Mesothelial cell of epicardium (in vitro differentiated cells): Measurements from ENCODE around the gene TMEM204. TPM values are rescaled to one million over a fixed set of nuclear protein-coding genes. Genes with fewer than 3 reads are reported as not detected.

Experiments
- DNase-seq, 2 experiments: peaks; one replicate each; pipeline ENCODE4 v3.0.0; 2021; ENCODE audit warnings: low spot score in 2 of 2; ENCODE audit not compliant: unreplicated experiment in 2 of 2
- H3K27ac Mint-ChIP-seq: 2 replicates; pipeline ENCODE4 v1.8.0; 2021; ENCODE audit warnings: mixed read lengths
- H3K27me3 Mint-ChIP-seq: 2 replicates; pipeline ENCODE4 v1.8.0; 2021; ENCODE audit warnings: low read depth, mixed read lengths
- H3K36me3 Mint-ChIP-seq: 2 replicates; pipeline ENCODE4 v1.8.0; 2021; ENCODE audit warnings: mixed read lengths
- H3K4me1 Mint-ChIP-seq: 2 replicates; pipeline ENCODE4 v1.8.0; 2021; ENCODE audit warnings: mixed read lengths
- H3K4me3 Mint-ChIP-seq: 2 replicates; pipeline ENCODE4 v1.8.0; 2021; ENCODE audit warnings: mild to moderate bottlenecking, moderate library complexity, mixed read lengths
- H3K9me3 Mint-ChIP-seq: 2 replicates; pipeline ENCODE4 v1.8.0; 2021; ENCODE audit warnings: mixed read lengths
- total RNA-seq: library from RNA; stranded (reverse); gene quantifications from 3 replicates; pipeline ENCODE4 v1.2.1, GENCODE V29; 2021
- TF ChIP-seq, protein P1 (sequence below): fragments of 200-600 bp; sonication (generic); IDR thresholded peaks from one replicate; pipeline ENCODE4 v1.5.0; 2021; ENCODE audit warnings: antibody characterized with exemption; ENCODE audit not compliant: unreplicated experiment

Gene TMEM204
- 6.6 to 7.7 TPM (median 6.9 TPM) in 3 replicates for total RNA-seq

DNA sequence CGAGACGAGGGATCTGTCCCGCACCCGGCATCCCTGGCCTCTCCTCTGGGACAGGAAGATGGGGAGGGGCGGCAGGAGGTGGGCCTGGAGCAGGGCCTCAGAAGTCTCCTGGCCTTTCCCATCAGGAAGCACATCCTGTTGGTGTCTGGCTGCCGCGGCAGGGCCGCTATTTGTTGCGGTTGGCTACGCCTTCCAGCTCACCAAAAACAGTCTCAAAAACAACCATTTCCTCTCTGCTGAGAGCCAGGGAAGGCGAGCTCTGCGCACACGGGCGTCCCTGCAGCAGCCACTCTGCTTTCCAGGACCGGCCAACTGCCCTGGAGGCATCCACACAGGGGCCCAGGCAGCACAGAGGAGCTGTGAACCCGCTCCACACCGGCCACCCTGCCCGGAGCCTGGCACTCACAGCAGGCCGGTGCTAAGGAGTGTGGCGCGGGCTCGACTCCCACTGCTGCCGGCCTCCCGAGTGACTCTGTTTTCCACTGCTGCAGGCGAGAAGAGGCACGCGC is at the start of gene TMEM204:
TSS of gene TMEM204 (plus strand) at position 224 of the 509 bp plus-strand sequence. CDS start 610 bp downstream, outside the sequence.
- peaks cover 59% of the 10 kb centered on the region for H3K4me1 Mint-ChIP-seq
- no peaks in the 10 kb centered on the region for H3K36me3 Mint-ChIP-seq
- H3K27me3 Mint-ChIP-seq = no peaks in the 10 kb centered on the region
- H3K27ac Mint-ChIP-seq = peak within 1 kb of the TSS; percentile 96
- H3K4me3 Mint-ChIP-seq = peak within 1 kb of the TSS; percentile 67
- no peaks in the 10 kb centered on the region for H3K9me3 Mint-ChIP-seq
- TF ChIP-seq, protein P1, sequence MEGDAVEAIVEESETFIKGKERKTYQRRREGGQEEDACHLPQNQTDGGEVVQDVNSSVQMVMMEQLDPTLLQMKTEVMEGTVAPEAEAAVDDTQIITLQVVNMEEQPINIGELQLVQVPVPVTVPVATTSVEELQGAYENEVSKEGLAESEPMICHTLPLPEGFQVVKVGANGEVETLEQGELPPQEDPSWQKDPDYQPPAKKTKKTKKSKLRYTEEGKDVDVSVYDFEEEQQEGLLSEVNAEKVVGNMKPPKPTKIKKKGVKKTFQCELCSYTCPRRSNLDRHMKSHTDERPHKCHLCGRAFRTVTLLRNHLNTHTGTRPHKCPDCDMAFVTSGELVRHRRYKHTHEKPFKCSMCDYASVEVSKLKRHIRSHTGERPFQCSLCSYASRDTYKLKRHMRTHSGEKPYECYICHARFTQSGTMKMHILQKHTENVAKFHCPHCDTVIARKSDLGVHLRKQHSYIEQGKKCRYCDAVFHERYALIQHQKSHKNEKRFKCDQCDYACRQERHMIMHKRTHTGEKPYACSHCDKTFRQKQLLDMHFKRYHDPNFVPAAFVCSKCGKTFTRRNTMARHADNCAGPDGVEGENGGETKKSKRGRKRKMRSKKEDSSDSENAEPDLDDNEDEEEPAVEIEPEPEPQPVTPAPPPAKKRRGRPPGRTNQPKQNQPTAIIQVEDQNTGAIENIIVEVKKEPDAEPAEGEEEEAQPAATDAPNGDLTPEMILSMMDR = no peak
- DNase-seq = no peak

GRCh38 chr16:1485847-1486496 is 47.5 kb upstream of the TMEM204 start:
- TF ChIP-seq, protein P1 = no peak
- Mint-ChIP-seq H3K9me3 (no peaks in the 10 kb centered on the region), H3K4me3 (no peak overlapping the region), H3K4me1 (no peaks in the 10 kb centered on the region), H3K36me3 (no peaks in the 10 kb centered on the region), H3K27ac (no peak overlapping the region), H3K27me3 (peaks cover 13% of the 10 kb centered on the region)
- DNase-seq = no peak

DNA sequence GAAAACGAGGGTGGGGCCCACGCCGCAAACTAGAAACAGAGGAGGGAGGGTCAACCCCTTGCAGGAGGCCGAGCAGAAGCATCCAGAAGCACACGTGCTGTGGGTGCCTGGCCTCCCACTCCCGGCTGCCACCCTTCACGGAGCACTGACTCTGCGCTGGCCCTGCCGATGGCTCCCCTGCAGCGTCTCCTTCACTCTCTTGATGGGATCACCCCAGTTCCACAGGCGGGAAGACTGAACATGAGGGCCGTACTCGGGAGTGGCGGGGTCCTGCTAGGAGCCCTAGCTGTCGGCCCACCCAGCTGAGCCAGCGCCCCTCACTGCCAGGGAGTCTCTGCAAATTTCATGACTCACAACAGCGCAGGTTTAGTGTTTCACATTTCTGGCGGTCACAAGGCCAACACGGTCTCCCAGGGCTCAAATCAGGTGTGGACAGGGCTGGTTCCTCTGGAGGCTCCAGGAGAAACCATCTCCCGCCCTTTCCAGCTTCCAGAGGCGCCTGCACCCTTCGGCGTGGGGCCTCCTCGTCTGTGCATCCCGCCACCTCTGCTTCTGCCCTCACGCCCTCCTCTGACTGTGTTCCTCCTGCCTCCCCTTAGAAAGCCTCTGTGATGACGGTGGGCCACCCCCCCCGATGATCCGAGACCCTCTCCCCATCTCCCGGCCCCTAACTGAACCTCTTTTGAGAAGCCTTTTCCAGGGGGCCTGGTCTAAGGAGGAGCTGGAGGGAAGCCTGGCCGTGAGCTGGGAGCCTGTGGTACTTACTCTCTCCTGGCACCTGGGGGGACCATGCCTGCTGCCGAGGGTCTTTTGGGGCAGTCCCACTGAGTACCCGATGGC is 46.7 kb upstream of the TMEM204 start:
- H3K4me3 Mint-ChIP-seq = no peak overlapping the region
- TF ChIP-seq, protein P1 = no peak
- H3K9me3 Mint-ChIP-seq = no peaks in the 10 kb centered on the region
- no peak overlapping the region for H3K27ac Mint-ChIP-seq
- peaks cover 9% of the 10 kb centered on the region for H3K27me3 Mint-ChIP-seq
- no peaks in the 10 kb centered on the region for H3K4me1 Mint-ChIP-seq
- H3K36me3 Mint-ChIP-seq = no peaks in the 10 kb centered on the region
- DNase-seq = no peak

DNA sequence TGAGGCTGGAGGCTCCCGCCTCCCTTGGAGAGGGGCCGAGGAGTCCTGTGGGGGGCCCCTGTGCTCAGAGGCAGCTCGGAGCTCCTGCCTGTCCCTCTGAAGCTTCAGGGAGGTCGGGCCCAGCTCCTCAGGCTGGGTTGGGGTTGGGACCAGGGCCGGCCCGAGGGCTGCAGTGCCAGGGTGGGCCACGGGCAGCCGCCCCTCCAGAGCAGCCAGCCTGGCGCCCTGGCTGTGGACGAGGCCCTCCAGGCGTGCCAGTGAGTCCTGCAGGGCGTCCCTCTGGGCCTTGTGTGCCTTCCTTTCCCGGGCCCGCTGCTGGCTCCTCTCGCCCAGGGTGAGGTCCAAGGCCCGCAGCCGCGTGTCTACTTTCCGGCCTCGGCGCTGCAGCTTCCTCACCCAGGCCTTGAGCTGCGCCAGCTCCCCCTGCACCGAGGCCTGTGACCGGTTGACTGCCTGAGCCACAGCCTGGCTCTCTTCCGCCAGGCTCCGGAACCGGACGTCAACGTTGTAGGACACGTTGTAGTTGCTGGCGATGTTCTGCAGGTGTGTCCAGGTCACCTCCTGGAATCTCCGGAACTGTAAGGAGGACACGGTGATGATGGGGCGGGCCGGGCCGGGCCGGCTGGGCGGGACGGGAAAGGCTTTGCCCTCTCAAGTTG is 45.9 kb upstream of the TMEM204 start:
- TF ChIP-seq, protein P1 = no peak
- Mint-ChIP-seq H3K4me3 (no peak overlapping the region), H3K27me3 (peaks cover 9% of the 10 kb centered on the region), H3K4me1 (peaks cover 1% of the 10 kb centered on the region), H3K27ac (no peak overlapping the region), H3K36me3 (no peaks in the 10 kb centered on the region), H3K9me3 (no peaks in the 10 kb centered on the region)
- DNase-seq = no peak

DNA sequence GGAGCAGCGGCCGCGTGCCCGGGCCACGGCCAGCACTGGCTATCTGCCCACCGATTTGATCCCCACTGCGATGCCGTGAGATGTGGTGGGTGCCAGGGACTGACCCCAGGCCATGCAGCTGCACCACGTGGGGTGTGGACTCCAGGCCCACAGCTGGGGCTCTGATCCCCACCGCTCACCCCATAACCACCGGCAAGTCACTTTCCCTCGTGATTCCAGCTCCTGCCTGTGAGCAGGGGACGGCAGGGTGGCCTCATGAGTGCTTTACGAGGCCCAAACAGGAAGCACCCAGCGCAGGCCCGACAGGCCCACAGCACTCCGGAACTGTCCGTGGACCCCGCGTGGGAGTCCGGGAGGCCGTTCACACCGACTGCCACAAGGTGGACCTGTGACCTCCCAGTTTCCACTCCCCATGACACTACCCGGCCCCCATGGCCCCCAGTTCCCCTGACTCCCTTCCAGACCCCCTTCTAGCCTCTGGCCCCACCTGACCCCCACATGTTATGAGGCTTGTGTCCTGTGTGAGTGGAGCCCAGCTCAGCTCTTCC is 45.3 kb upstream of the TMEM204 start:
- H3K4me3 Mint-ChIP-seq = no peak overlapping the region
- DNase-seq = no peak
- peaks cover 9% of the 10 kb centered on the region for H3K27me3 Mint-ChIP-seq
- no peaks in the 10 kb centered on the region for H3K9me3 Mint-ChIP-seq
- no peaks in the 10 kb centered on the region for H3K36me3 Mint-ChIP-seq
- peaks cover 7% of the 10 kb centered on the region for H3K4me1 Mint-ChIP-seq
- no peak overlapping the region for H3K27ac Mint-ChIP-seq
- TF ChIP-seq, protein P1 = no peak
